Activated CD4-positive, alpha-beta T cell treated with anti-CD3 and anti-CD28 coated beads for 1 hour (primary cell): ENCODE results near the gene MID1IP1.

Experiments used
- DNase-seq: peaks from one replicate; pipeline ENCODE4 v3.0.0-alpha.2; 2020

MID1IP1 gene

GRCh38 chrX:38817004-38817703, 15.9 kb downstream of the MID1IP1 start:
- DNase-seq = no peak

GRCh38 chrX:38819163-38819562, 17.9 kb downstream of the MID1IP1 start:
- no peak for DNase-seq

DNA sequence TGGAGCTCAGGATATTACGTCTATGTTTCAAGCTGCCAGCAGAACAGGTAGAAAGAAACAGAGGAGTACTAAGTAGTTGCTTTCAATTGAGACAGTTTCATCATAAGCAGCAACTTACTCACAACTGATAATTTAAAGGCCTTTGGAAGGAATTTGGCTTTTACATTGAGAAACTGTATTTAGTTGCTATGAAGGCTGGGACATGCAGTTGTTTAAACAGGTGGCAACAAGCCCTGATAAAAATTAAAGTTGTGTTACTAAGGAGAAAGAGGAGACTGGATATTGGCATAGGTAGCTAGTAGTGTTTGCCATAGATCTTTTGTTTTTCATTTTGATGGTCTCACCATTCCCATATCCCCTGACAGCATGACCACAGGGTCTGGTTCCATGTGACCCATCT, 18.4 kb downstream of the MID1IP1 start:
- no peak for DNase-seq

GRCh38 chrX:38820751-38821150, 19.5 kb downstream of the MID1IP1 start:
- no peak for DNase-seq

DNA sequence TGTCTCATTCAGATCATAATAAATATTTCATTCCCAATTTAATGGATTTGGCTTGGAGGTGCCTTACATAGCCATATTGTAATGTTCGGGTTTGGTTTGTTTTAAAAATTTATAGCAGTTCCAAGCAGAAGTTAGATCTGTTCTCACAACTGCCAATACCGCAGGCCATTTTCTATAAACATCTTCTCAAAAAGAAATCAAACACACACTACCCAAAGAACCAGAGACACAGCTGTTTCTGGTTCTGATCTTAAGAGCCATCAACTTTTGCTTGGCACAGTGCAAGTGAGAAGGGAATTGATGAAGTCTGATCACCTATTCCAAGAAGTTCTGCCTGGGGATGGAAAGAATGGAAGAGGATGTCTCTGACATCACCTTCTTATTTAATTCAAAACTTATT, 22.9 kb downstream of the MID1IP1 start:
- DNase-seq = no peak

DNA sequence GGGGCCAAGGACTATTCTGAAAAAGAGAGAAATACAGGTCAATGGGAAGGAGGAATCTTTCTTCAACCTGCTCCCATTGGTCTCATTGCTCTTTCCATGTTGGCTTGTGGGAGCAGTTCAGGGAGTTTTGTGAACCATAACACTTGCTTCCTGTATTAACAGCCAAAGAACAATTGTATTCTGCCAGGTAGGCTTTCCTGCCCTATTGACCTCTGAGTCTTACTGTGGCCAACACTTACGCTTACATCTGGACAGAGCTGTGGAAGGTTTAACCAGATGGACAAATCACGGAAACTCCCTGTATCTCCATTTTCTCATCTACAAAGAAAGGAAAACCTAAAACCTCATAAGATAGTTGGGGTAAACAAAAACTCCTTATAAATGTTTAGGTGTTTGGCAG, 30.7 kb downstream of the MID1IP1 start:
- no peak for DNase-seq

- no peak for DNase-seq
Observed at GRCh38 chrX:38837389-38837788, 36.1 kb downstream of the MID1IP1 start.

GRCh38 chrX:38839277-38839676, 38.0 kb downstream of the MID1IP1 start:
- DNase-seq = no peak

DNA sequence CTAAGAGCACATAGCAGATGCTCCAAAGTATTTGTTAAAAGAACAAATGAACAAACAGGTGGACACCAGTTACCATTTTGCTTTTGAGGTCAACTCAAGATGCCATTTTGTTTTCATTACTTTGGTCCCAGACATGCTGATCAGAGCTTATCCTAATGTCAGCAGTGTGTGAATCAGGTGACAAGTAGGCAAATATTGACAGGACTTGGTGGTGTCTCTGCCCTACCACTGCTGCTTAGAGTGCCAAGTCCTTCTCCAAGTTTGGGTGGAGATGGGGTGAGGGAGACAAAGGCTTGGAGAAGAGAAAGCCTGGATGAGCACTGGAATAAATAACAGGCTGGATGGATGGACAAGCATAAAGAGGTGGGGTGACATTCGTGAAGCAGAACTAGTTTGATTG, 38.7 kb downstream of the MID1IP1 start:
- DNase-seq = no peak

GRCh38 chrX:38841750-38842149, 40.5 kb downstream of the MID1IP1 start:
- DNase-seq = no peak

GRCh38 chrX:38845426-38845825, 44.2 kb downstream of the MID1IP1 start:
- no peak for DNase-seq

DNA sequence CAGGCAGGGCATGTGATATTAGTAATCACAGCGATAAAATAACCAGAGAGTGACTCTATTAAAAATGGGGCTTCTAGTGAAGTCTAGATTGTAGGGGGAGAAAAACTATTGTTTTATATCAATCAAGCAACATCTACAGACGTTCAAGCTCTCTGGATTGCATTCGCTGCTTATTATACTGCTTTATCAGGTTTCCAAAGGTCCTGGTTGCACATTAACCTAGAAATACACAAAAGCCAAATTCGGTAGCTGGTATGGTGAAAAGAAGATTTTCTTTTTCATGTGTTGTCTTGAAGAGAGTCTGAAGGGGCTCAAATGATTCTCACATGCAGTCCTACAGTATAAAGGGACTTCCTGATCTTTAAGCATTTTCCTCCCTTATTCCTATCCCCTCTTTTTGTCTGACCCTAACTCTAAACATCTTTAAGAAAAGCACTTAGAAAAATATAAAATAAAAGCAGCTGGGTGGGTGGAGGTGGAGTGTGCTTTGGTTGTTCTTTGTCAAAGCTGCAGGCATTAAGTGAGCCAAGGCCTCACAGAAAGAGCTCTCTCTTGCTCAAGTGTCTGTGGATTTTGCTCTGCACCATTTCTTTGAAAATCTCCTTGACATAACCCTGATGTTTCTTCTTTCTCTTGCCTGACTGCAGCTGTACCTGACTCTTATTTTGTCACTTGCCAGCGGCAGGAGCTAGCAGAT, 46.1 kb downstream of the MID1IP1 start:
- no peak for DNase-seq

DNA sequence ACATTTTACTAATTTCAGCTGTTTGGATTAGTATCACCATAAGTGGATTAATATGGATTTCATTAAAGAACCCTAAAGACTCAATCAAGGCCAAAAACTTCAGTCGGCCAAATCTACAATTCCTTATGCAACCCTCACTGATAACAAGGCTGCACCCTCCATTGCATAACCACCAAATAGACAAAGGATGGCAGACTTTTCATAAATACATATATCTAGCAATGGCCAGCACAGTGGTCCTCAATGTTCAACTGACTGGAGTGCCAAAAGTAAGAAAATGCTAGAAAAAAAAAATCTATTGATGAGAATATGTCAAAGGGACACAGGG, 46.6 kb downstream of the MID1IP1 start:
- DNase-seq = no peak

GRCh38 chrX:38848671-38849455, 47.6 kb downstream of the MID1IP1 start:
- DNase-seq = no peak

- no peak for DNase-seq
Observed at GRCh38 chrX:38850807-38851544, 49.7 kb downstream of the MID1IP1 start.

DNA sequence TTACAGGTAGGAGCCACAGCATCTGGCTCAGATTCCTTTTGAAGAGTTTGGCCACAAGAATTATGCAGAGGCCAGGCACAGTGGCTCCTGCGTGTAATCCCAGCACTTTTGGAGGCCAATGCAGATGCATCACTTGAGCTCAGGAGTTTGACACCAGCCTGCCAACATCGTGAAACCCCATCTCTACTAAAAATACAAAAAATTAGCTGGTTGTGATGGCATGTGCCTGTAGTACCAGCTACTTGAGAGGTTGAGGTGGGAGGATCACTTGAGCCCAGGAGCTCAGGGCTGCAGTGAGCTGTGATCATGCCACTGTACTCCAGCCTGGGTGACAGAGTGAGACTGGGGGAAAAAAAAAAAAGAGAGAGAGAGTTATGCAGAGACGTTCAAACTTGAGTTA, 53.0 kb downstream of the MID1IP1 start:
- DNase-seq = no peak
